ENCODE measurements around the gene PARD3. TPM values are rescaled to one million over a fixed set of nuclear protein-coding genes. Genes with fewer than 3 reads are reported as not detected.

PARD3 gene
- total RNA-seq, 6 donors from 2014 or later: 30.6 to 108 (median 50.6) TPM

GRCh38 chr10:34112171-34112782 lies 702.8 kb downstream of the PARD3 start:
- Histone ChIP-seq H3K4me1 (peaks cover 0 to 10% (median 0%) of the 10 kb centered on the region in 4 donors), H3K36me3 (peaks cover 0 to 12% (median 4%) of the 10 kb centered on the region in 4 donors), H3K9me3 (no peaks in the 10 kb centered on the region), H3K4me3 (no peak overlapping the region), H3K27me3 (no peaks in the 10 kb centered on the region), H3K27ac (no peak overlapping the region)
- ATAC-seq (ENCODE audit: low FRiP score in 2 of 2) (no peak), DNase-seq (no peak)
- WGBS, 2 donors: 81 to 91% methylated on average over 6 of the region's 6 CpGs
- TF ChIP-seq EP300 (IDR thresholded peaks at IDR 0.05) (no peak), POLR2AphosphoS5 (IDR thresholded peaks at IDR 0.05) (no peak), POLR2A (IDR thresholded peaks at IDR 0.05) (no peak), CTCF (IDR thresholded peaks at IDR 0.05) (no peak)

- TF ChIP-seq POLR2AphosphoS5 (IDR thresholded peaks at IDR 0.05) (no peak), EP300 (IDR thresholded peaks at IDR 0.05) (no peak), CTCF (IDR thresholded peaks at IDR 0.05) (no peak), POLR2A (IDR thresholded peaks at IDR 0.05) (no peak)
- Histone ChIP-seq H3K27ac (no peak overlapping the region), H3K4me1 (no peaks in the 10 kb centered on the region), H3K9me3 (no peaks in the 10 kb centered on the region), H3K27me3 (no peaks in the 10 kb centered on the region), H3K36me3 (peaks cover 0 to 12% (median 4%) of the 10 kb centered on the region in 4 donors), H3K4me3 (no peak overlapping the region)
- ATAC-seq (ENCODE audit: low FRiP score in 2 of 2): no peak
- 92 to 95% methylated on average over 6 to 10 of the region's 10 CpGs for WGBS, 2 donors
- no peak for DNase-seq
These were observed 703.9 kb downstream of the PARD3 start for GRCh38 chr10:34111179-34111578.

GRCh38 chr10:34109952-34110702 lies 705.0 kb downstream of the PARD3 start:
- Histone ChIP-seq H3K36me3 (peaks cover 0 to 12% (median 4%) of the 10 kb centered on the region in 4 donors), H3K9me3 (no peaks in the 10 kb centered on the region), H3K27me3 (no peaks in the 10 kb centered on the region), H3K27ac (no peak overlapping the region), H3K4me1 (peaks cover 0 to 4% (median under 1%) of the 10 kb centered on the region in 4 donors), H3K4me3 (no peak overlapping the region)
- DNase-seq (no peak), ATAC-seq (ENCODE audit: low FRiP score in 2 of 2) (no peak)
- 89 to 93% methylated on average over 20 of the region's 20 CpGs for WGBS, 2 donors
- no peak for TF ChIP-seq POLR2A (IDR thresholded peaks at IDR 0.05)
- TF ChIP-seq CTCF (IDR thresholded peaks at IDR 0.05): no peak
- no peak for TF ChIP-seq EP300 (IDR thresholded peaks at IDR 0.05)
- TF ChIP-seq POLR2AphosphoS5 (IDR thresholded peaks at IDR 0.05): no peak

GRCh38 chr10:34109495-34109894 lies 705.6 kb downstream of the PARD3 start:
- Histone ChIP-seq H3K9me3 (no peaks in the 10 kb centered on the region), H3K27ac (no peak overlapping the region), H3K4me3 (no peak overlapping the region), H3K4me1 (peaks cover 0 to 7% (median 3%) of the 10 kb centered on the region in 4 donors), H3K27me3 (no peaks in the 10 kb centered on the region), H3K36me3 (peaks cover 0 to 12% (median 4%) of the 10 kb centered on the region in 4 donors)
- WGBS, 2 donors: 96 to 97% methylated on average over 7 of the region's 7 CpGs
- no peak for DNase-seq
- ATAC-seq (ENCODE audit: low FRiP score in 2 of 2): no peak
- TF ChIP-seq POLR2A (IDR thresholded peaks at IDR 0.05) (no peak), CTCF (IDR thresholded peaks at IDR 0.05) (no peak), POLR2AphosphoS5 (IDR thresholded peaks at IDR 0.05) (no peak), EP300 (IDR thresholded peaks at IDR 0.05) (no peak)
